ENCODE data around the gene LURAP1L. TPM values are rescaled to one million over a fixed set of nuclear protein-coding genes. Genes with fewer than 3 reads are reported as not detected.

The LURAP1L gene
- total RNA-seq, 4 donors from 2014 or later: 11.4 to 28.8 (median 23.9) TPM

DNA sequence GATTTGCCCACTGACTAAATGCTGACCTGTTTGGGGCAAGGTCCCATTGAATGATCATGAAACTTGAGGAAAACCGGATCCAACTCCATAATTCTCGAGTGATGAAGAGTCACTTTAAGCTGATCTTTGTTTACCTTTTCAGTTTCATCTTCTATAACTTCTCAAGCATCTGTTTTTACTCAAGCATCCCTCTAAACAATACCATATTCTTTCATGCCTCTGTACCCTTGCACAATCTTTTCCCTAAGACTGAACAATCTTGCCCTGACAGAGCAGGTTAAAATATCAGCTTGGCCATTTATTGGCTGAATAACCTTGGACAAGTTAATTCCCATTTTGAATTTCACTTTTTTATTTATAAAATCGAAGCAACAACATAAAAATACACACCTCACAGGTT lies 41.8 kb upstream of the LURAP1L start:
- intact Hi-C loops (cut with DNase I): no loop called here
- H3K27ac ChIP-seq (replicated peaks in 1 of 4): no peak overlapping the region
- H3K4me3 ChIP-seq: no peak overlapping the region
- DNase-seq (ENCODE audit: extremely low spot score): no peak
- H3K36me3 ChIP-seq: no peaks in the 10 kb centered on the region
- peaks cover 0 to 6% (median 0%) of the 10 kb centered on the region in 4 donors for H3K9me3 ChIP-seq
- no peaks in the 10 kb centered on the region for H3K4me1 ChIP-seq
- 78% methylated on average over 3 of the region's 3 CpGs for WGBS
- H3K27me3 ChIP-seq: no peaks in the 10 kb centered on the region
- no peak for TF ChIP-seq POLR2A (IDR thresholded peaks at IDR 0.05; ENCODE audit: low read depth)
- TF ChIP-seq, protein P1, sequence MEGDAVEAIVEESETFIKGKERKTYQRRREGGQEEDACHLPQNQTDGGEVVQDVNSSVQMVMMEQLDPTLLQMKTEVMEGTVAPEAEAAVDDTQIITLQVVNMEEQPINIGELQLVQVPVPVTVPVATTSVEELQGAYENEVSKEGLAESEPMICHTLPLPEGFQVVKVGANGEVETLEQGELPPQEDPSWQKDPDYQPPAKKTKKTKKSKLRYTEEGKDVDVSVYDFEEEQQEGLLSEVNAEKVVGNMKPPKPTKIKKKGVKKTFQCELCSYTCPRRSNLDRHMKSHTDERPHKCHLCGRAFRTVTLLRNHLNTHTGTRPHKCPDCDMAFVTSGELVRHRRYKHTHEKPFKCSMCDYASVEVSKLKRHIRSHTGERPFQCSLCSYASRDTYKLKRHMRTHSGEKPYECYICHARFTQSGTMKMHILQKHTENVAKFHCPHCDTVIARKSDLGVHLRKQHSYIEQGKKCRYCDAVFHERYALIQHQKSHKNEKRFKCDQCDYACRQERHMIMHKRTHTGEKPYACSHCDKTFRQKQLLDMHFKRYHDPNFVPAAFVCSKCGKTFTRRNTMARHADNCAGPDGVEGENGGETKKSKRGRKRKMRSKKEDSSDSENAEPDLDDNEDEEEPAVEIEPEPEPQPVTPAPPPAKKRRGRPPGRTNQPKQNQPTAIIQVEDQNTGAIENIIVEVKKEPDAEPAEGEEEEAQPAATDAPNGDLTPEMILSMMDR (IDR thresholded peaks at IDR 0.05): no peak
- TF ChIP-seq EP300 (IDR thresholded peaks at IDR 0.05): no peak
- TF ChIP-seq POLR2AphosphoS5 (IDR thresholded peaks at IDR 0.05): no peak

DNA sequence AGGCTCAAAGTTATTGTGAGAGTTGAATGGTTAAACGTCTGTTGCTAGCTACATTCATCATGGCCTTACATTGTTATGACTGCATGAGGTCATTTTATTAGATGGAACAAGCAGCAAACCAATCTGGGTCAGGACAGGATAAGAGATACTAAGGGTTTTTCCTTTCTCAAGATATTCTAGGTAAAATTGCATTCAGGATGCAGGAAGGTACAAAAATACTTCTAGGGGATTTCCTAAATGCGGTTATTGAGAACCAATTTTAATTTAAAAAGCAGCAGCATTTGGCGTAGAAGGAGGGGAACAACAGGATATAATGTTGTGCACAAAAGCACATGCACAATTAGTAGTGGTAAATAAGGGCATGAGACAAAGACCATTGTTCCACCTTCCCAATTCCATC lies 39.2 kb upstream of the LURAP1L start:
- Histone ChIP-seq H3K36me3 (no peaks in the 10 kb centered on the region), H3K4me1 (no peaks in the 10 kb centered on the region), H3K9me3 (peaks cover 0 to 6% (median 0%) of the 10 kb centered on the region in 4 donors), H3K27ac (replicated peaks in 1 of 4) (no peak overlapping the region), H3K27me3 (no peaks in the 10 kb centered on the region), H3K4me3 (no peak overlapping the region)
- DNase-seq (ENCODE audit: extremely low spot score): no peak
- intact Hi-C loops (cut with DNase I): no loop called here
- WGBS: 39% methylated on average over 3 of the region's 3 CpGs
- TF ChIP-seq, protein P1 (IDR thresholded peaks at IDR 0.05): no peak
- no peak for TF ChIP-seq POLR2A (IDR thresholded peaks at IDR 0.05; ENCODE audit: low read depth)
- TF ChIP-seq EP300 (IDR thresholded peaks at IDR 0.05): no peak
- TF ChIP-seq POLR2AphosphoS5 (IDR thresholded peaks at IDR 0.05): no peak

DNA sequence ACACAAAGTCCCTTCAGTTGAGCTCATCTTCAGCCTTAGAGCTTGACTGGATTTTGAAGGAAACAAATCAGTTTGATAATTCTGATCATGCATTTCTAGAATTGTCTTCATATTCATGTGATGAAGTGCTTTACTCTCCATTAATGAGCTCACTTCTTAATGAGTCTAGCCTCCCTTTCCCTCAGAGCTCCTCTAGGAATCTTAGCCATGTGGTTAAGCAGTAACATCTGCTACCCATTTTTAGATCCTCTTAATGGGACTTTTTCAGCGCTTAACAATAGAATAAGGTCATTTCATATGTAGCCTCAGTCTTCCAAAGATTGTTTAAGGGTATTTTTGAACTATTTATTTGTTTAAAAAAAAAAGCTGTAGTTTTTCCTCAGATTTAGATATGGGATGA lies 36.9 kb upstream of the LURAP1L start:
- Histone ChIP-seq H3K4me1 (no peaks in the 10 kb centered on the region), H3K9me3 (peaks cover 0 to 6% (median 0%) of the 10 kb centered on the region in 4 donors), H3K36me3 (no peaks in the 10 kb centered on the region), H3K4me3 (no peak overlapping the region), H3K27ac (replicated peaks in 1 of 4) (no peak overlapping the region), H3K27me3 (no peaks in the 10 kb centered on the region)
- no peak for TF ChIP-seq POLR2AphosphoS5 (IDR thresholded peaks at IDR 0.05)
- no peak for TF ChIP-seq EP300 (IDR thresholded peaks at IDR 0.05)
- TF ChIP-seq, protein P1 (IDR thresholded peaks at IDR 0.05): no peak
- TF ChIP-seq POLR2A (IDR thresholded peaks at IDR 0.05; ENCODE audit: low read depth): no peak
- no peak for DNase-seq (ENCODE audit: extremely low spot score)
- WGBS: 0% methylated on average over 1 of the region's 1 CpG
- intact Hi-C loops (cut with DNase I): no loop called here

DNA sequence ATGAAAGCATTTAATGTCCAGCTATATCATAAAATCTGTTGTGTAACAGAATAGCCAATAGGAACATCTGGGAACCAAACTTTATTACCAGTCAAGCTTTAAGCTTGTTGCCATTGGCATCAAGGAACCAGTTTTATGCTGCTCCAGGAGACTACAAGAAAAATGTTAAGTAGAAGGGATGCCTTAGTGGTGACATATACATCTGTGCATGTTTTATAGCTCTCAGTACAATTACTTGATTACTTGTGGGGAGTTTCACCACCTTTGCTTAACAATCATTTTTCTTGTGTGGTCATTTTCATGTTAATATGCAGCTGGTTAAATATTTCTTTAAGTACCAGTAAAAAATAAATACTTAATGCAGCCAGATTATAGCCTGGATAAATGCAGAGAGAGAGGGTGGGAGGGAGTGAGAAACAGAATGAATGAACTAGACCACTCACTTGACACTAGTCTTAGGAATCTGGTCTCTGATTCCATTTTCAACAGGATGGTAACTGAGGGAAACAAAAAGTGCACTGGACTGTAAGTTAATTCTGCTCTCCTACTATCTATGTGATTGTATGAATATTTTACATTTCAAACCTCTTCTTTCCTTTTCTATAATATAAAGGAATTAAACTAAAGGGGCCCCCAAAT lies 35.7 kb upstream of the LURAP1L start:
- Histone ChIP-seq H3K36me3 (no peaks in the 10 kb centered on the region), H3K4me1 (no peaks in the 10 kb centered on the region), H3K27ac (replicated peaks in 1 of 4) (no peak overlapping the region), H3K27me3 (no peaks in the 10 kb centered on the region), H3K9me3 (peaks cover 0 to 6% (median 0%) of the 10 kb centered on the region in 4 donors), H3K4me3 (no peak overlapping the region)
- intact Hi-C loops (cut with DNase I): no loop called here
- TF ChIP-seq, protein P1 (IDR thresholded peaks at IDR 0.05): no peak
- no peak for TF ChIP-seq POLR2AphosphoS5 (IDR thresholded peaks at IDR 0.05)
- TF ChIP-seq EP300 (IDR thresholded peaks at IDR 0.05): no peak
- TF ChIP-seq POLR2A (IDR thresholded peaks at IDR 0.05; ENCODE audit: low read depth): no peak
- no peak for DNase-seq (ENCODE audit: extremely low spot score)

DNA sequence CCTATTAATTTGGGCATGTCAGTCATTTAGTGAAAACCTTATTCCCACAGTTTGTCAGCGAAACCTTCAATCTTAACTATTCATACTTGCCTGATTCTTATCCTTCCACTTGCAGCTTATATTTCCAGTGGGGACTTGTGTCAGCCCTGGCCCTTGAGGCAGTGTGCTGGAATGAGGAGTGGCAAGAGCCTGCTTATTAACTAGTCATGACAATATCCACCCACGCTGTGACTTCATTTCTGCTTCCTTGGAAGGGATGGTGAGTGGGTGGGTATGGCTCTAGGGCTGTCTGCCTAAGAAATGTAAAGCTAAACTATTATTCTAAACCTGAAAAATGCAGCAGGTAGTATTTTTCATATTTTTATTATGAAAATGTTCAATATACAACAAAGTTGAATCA lies 34.0 kb upstream of the LURAP1L start:
- Histone ChIP-seq H3K27me3 (no peaks in the 10 kb centered on the region), H3K4me1 (no peaks in the 10 kb centered on the region), H3K36me3 (no peaks in the 10 kb centered on the region), H3K27ac (replicated peaks in 1 of 4) (no peak overlapping the region), H3K9me3 (no peaks in the 10 kb centered on the region), H3K4me3 (no peak overlapping the region)
- no peak for TF ChIP-seq POLR2AphosphoS5 (IDR thresholded peaks at IDR 0.05)
- TF ChIP-seq POLR2A (IDR thresholded peaks at IDR 0.05; ENCODE audit: low read depth): no peak
- TF ChIP-seq, protein P1 (IDR thresholded peaks at IDR 0.05): no peak
- no peak for TF ChIP-seq EP300 (IDR thresholded peaks at IDR 0.05)
- no peak for DNase-seq (ENCODE audit: extremely low spot score)
- WGBS: 86% methylated on average over 2 of the region's 2 CpGs
- intact Hi-C loops (cut with DNase I): no loop called here
